Peyer's patch (tissue), 4 donors: ENCODE measurements around the gene SLC35E1.
A peak's percentile ranks its signal among the peaks of the same experiment; 100 is the strongest.

ENCODE experiments used
- CTCF ChIP-seq, 6 experiments: fragments of 450-650 bp in 4 of 6; fragments of 200-600 bp in 2 of 6; sonication (generic) in 1 of 6; IDR thresholded peaks; one replicate each; pipeline ENCODE4 v1.5.1; 2017 to 2019; ENCODE audit warnings: antibody characterized with exemption in 6 of 6, mild to moderate bottlenecking in 3 of 6, moderate library complexity in 1 of 6
- POLR2A ChIP-seq, 2 donors: fragments of 450-650 bp; IDR thresholded peaks; one replicate each; pipeline ENCODE4 v1.5.1; 2017; ENCODE audit warnings: antibody characterized with exemption in 2 of 2, mild to moderate bottlenecking in 2 of 2, moderate library complexity in 2 of 2

- peak in 1 of 6 experiments; percentile 3 for TF ChIP-seq CTCF (IDR thresholded peaks at IDR 0.05)
- peak; percentile 73 to 83 for TF ChIP-seq POLR2A (IDR thresholded peaks at IDR 0.05)
These were observed at the start of gene SLC35E1 for GRCh38 chr19:16572332-16573211.
